ENCODE results near the gene FAM177B.
A peak's percentile ranks its signal among the peaks of the same experiment; 100 is the strongest.

Gene FAM177B

DNA sequence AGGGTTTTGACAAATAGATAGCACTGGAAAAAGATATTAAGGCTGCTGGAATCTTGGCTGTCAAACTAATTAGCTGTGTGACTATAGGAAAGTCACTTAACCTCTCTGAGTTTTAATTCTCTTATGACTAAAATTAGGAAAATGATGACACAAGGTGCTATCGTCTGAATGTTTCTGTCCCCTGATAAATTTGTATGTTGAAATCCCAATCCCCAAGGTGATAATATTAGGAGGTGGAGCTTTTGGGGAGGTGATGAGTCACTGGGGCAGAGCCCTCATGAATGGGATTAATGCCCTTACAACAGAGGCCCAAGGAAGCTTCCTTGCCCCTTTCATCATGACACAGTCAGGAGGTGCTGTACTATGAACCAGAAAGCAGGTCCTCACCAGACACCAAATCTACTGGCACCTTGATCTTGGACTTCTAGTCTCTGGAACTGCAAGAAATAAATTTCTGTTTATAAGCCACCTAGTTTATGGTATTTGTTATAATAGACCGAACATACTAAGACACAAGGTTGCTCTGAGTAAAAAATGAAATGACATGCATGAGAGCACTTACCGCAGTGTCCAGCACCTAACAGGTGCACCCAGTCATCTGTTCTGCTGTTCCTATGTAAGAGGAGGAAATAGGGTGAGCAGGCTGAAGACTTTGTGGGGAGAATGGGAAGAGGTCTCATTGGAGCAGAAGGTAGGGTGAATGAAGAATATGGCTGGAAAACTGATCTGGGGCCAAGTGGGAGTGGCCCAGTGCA is 51.6 kb downstream of the FAM177B start:
- Histone ChIP-seq H3K9me3 (ENCODE audit: low read length) (no peaks in the 10 kb centered on the region), H3K4me1 (ENCODE audit: insufficient read depth, low read length) (peaks cover 20% of the 10 kb centered on the region), H3K9ac (ENCODE audit: low read length) (no peak overlapping the region), H3K27me3 (ENCODE audit: control insufficient read depth in 1 of 2, insufficient read depth in 2 of 2, low read length in 2 of 2) (no peaks in the 10 kb centered on the region), H3K36me3 (ENCODE audit: insufficient read depth, low read length) (no peaks in the 10 kb centered on the region), H3K27ac (ENCODE audit: low read depth, low read length) (no peak overlapping the region), H3K4me3 (ENCODE audit: low read depth in 1 of 2, low read length in 2 of 2) (no peak overlapping the region)

DNA sequence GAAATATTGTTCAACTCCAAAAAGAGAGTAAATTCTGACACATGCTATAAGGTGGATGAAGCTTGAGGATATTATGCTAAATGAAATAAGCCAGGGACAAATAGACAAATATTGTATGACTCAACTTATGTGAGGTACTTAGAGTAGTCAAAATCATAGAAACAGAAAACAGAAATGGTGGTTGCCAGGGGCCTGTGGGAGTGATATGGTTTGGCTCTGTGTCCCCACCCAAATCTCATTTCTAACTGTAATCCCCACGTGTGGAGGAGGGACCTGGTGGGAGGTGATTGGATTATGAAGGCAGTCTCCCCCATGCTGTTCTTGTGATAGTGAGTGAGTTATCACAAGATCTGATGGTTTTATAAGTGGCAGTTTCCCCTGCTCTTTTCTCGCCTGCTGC is 53.1 kb downstream of the FAM177B start:
- no peaks in the 10 kb centered on the region for H3K36me3 ChIP-seq (ENCODE audit: insufficient read depth, low read length)
- no peaks in the 10 kb centered on the region for H3K9me3 ChIP-seq (ENCODE audit: low read length)
- no peaks in the 10 kb centered on the region for H3K27me3 ChIP-seq (ENCODE audit: control insufficient read depth in 1 of 2, insufficient read depth in 2 of 2, low read length in 2 of 2)
- no peak overlapping the region for H3K27ac ChIP-seq (ENCODE audit: low read depth, low read length)
- H3K4me3 ChIP-seq (ENCODE audit: low read depth in 1 of 2, low read length in 2 of 2), result no peak overlapping the region
- H3K9ac ChIP-seq (ENCODE audit: low read length), result no peak overlapping the region
- H3K4me1 ChIP-seq (ENCODE audit: insufficient read depth, low read length), result peaks cover 26% of the 10 kb centered on the region

DNA sequence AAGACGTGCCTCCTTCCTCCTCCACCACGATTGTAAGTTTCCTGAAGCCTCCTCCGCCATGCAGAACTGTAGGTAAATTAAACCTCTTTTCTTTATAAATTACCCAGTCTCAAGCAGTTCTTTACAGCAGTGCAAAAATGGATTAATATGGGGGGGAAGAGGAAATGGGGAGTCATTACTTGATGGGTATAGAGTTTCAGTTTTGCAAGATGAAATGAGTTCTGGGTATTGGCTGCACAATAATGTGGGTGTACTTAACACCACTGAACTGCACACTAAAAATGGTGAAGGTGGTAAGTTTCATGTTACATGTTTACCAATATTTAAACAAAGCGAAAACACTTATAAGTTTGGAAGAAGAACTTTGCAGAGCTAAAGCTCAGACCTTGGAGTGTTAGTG is 53.5 kb downstream of the FAM177B start:
- peaks cover 26% of the 10 kb centered on the region for H3K4me1 ChIP-seq (ENCODE audit: insufficient read depth, low read length)
- H3K27me3 ChIP-seq (ENCODE audit: control insufficient read depth in 1 of 2, insufficient read depth in 2 of 2, low read length in 2 of 2), result no peaks in the 10 kb centered on the region
- H3K4me3 ChIP-seq (ENCODE audit: low read depth in 1 of 2, low read length in 2 of 2), result no peak overlapping the region
- H3K9ac ChIP-seq (ENCODE audit: low read length), result no peak overlapping the region
- no peaks in the 10 kb centered on the region for H3K9me3 ChIP-seq (ENCODE audit: low read length)
- H3K27ac ChIP-seq (ENCODE audit: low read depth, low read length), result peak overlapping the region; percentile 16
- H3K36me3 ChIP-seq (ENCODE audit: insufficient read depth, low read length), result no peaks in the 10 kb centered on the region

DNA sequence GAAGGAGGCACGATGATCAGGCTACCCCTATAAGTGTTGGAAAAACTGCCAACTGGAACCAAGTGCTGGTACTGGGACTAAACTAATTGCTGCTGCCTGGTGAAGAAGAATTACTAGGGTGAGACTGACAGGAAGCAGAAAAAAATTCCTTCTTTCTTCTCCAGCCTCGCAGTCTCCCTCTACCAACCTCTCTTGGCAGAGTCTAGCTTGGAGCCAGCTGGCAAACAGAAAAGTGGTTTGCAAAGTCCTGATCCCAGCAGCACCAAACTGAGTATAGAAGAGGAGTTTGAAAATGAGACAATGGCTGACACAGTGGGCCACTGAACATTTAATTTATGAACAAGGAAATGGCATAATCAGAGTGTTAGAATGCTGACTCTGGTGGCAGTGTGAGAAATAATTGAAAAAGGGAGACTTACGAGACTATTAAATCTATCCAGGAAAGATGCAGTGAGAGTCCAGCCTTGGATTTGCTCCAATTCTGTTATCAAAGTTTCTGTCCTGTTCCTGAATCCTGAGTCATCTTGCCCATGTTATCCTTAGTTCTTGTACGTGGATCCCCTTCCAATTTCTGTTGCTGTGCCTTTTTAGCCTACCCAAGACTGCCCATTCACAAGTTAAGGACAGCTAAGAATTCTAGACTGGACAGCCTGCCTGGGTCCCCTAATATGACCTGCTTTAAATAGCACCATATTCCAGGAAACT is 54.2 kb downstream of the FAM177B start:
- H3K27me3 ChIP-seq (ENCODE audit: control insufficient read depth in 1 of 2, insufficient read depth in 2 of 2, low read length in 2 of 2), result no peaks in the 10 kb centered on the region

DNA sequence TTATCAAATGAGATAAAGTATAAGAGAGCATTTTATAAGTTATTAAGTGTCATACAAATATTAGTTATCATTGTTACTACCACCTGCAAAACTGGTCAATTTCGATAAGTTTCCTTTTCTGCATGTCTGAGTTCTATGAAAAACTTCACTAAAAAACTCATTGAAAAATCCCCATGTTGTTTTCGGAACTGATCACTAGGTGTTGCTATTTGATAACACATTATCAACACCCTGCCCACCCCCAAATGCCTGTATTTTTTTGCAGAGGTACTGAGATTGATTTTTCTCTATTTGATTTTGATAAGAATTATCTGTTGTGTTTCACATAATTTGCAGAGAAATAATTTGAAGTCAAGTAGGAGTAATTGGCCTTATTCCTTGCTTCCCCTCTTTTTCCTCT is 55.7 kb downstream of the FAM177B start:
- Histone ChIP-seq H3K9ac (ENCODE audit: low read length) (no peak overlapping the region), H3K27ac (ENCODE audit: low read depth, low read length) (no peak overlapping the region), H3K4me3 (ENCODE audit: low read depth in 1 of 2, low read length in 2 of 2) (no peak overlapping the region), H3K9me3 (ENCODE audit: low read length) (no peaks in the 10 kb centered on the region), H3K27me3 (ENCODE audit: control insufficient read depth in 1 of 2, insufficient read depth in 2 of 2, low read length in 2 of 2) (no peaks in the 10 kb centered on the region), H3K36me3 (ENCODE audit: insufficient read depth, low read length) (no peaks in the 10 kb centered on the region), H3K4me1 (ENCODE audit: insufficient read depth, low read length) (peaks cover 20% of the 10 kb centered on the region)

More for the DNA sequence above, 54.2 kb downstream of the FAM177B start:
- Histone ChIP-seq H3K4me3 (ENCODE audit: low read depth in 1 of 2, low read length in 2 of 2) (no peak overlapping the region), H3K9me3 (ENCODE audit: low read length) (no peaks in the 10 kb centered on the region), H3K36me3 (ENCODE audit: insufficient read depth, low read length) (no peaks in the 10 kb centered on the region), H3K9ac (ENCODE audit: low read length) (no peak overlapping the region), H3K4me1 (ENCODE audit: insufficient read depth, low read length) (peaks cover 25% of the 10 kb centered on the region), H3K27ac (ENCODE audit: low read depth, low read length) (peak overlapping the region; percentile 16)

DNA sequence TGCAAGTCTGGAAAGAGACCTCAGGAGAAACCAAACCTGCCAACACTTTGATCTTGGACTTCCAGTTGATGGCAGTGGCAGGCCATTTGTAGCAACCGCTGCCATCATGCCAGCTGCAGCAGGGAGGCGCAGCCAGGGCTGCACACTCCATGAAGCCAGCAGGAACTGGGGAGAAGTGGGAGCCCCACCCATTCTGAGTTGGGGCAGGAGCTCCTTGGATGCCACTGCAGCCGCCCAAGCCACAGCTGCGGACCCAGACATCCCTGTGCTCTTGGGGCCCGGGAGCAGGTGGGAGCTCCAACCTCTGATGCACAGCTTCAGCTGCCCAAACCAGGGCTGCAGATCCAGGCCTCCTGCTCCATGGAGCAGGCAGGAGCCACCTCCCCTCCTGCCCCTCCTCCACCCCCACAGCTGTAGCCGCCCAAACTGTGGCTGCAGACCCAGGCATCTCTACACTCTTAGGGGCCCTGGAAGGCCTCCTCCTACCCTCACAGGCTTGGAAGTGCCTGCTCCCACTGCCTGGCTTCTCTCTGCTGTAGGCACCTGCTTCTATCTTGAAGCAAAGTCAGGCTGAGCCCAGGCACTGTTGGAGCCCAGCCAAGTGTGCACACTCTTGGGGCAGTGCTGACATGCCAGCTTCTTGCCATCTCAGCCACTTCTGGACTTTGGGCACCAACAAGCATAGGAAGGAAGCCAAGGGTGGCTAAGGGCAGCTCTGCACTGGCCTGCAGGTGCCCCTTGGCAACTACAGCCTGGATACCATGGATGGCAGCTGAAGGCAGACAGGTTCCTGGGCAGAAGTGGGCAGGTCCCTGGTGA is 57.9 kb downstream of the FAM177B start:
- Histone ChIP-seq H3K27me3 (ENCODE audit: control insufficient read depth in 1 of 2, insufficient read depth in 2 of 2, low read length in 2 of 2) (no peaks in the 10 kb centered on the region), H3K9ac (ENCODE audit: low read length) (no peak overlapping the region), H3K4me3 (ENCODE audit: low read depth in 1 of 2, low read length in 2 of 2) (no peak overlapping the region), H3K27ac (ENCODE audit: low read depth, low read length) (no peak overlapping the region), H3K9me3 (ENCODE audit: low read length) (no peaks in the 10 kb centered on the region), H3K36me3 (ENCODE audit: insufficient read depth, low read length) (no peaks in the 10 kb centered on the region), H3K4me1 (ENCODE audit: insufficient read depth, low read length) (peaks cover 20% of the 10 kb centered on the region)

DNA sequence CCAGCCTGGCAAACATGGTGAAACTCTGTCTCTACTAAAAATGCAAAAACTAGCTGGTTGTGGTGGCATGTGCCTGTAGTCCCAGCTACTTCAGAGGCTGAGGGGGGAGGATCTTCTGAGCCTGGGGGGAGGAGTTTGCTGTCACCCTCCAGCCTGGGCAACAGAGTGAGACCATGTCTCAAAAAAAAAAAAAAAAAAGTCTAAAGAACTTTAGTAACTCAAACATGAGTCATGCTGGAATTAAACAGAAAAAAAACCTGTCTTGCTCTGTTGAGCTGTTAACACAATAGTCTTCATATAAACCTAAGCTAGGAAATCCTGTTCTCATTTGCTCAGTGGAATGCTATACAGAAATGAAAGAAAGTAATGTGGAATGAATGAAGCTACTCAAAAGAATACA is 61.1 kb downstream of the FAM177B start:
- Histone ChIP-seq H3K27ac (ENCODE audit: low read depth, low read length) (peak overlapping the region; percentile 43), H3K4me1 (ENCODE audit: insufficient read depth, low read length) (peaks cover 10% of the 10 kb centered on the region), H3K36me3 (ENCODE audit: insufficient read depth, low read length) (no peaks in the 10 kb centered on the region), H3K27me3 (ENCODE audit: control insufficient read depth in 1 of 2, insufficient read depth in 2 of 2, low read length in 2 of 2) (no peaks in the 10 kb centered on the region), H3K4me3 (ENCODE audit: low read depth in 1 of 2, low read length in 2 of 2) (no peak overlapping the region), H3K9ac (ENCODE audit: low read length) (no peak overlapping the region), H3K9me3 (ENCODE audit: low read length) (no peaks in the 10 kb centered on the region)

DNA sequence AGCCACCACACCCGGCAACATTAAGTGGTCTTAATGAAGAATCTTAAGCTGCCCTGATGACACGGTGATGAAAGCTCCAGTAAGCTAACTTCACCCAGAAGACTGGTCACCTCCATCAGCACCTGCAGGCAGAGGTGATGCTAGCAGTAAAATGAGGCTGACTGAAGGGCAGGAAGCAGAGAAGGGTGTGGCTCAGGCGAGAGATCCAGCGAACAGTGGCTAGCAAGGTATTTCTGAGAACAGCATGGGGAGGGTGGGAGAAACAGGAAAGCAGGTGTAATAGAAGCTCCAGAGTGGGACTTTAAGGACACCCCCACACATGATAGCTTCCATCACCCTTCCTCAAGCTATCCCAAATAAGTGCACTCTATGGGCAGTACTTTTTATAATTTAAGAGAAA is 62.0 kb downstream of the FAM177B start:
- no peaks in the 10 kb centered on the region for H3K9me3 ChIP-seq (ENCODE audit: low read length)
- no peaks in the 10 kb centered on the region for H3K36me3 ChIP-seq (ENCODE audit: insufficient read depth, low read length)
- peaks cover 5% of the 10 kb centered on the region for H3K4me1 ChIP-seq (ENCODE audit: insufficient read depth, low read length)
- H3K4me3 ChIP-seq (ENCODE audit: low read depth in 1 of 2, low read length in 2 of 2), result no peak overlapping the region
- no peaks in the 10 kb centered on the region for H3K27me3 ChIP-seq (ENCODE audit: control insufficient read depth in 1 of 2, insufficient read depth in 2 of 2, low read length in 2 of 2)
- no peak overlapping the region for H3K27ac ChIP-seq (ENCODE audit: low read depth, low read length)
- no peak overlapping the region for H3K9ac ChIP-seq (ENCODE audit: low read length)

Data from muscle layer of colon (tissue), 2 donors.